ENCODE measurements around the gene GIMD1.

- TF ChIP-seq FOXA1 (IDR thresholded peaks at IDR 0.05) (no peak), TAF1 (conservative IDR thresholded peaks at IDR 0.05) (no peak), CTCF (IDR thresholded peaks at IDR 0.05; ENCODE audit: low read depth, low read length, missing input control) (no peak), JUND (IDR thresholded peaks at IDR 0.05) (no peak), HNF4A (conservative IDR thresholded peaks at IDR 0.05) (no peak), MAX (IDR thresholded peaks at IDR 0.05) (no peak), YY1 (IDR thresholded peaks at IDR 0.05) (no peak), REST (IDR thresholded peaks at IDR 0.05) (no peak), ZBTB33 (IDR thresholded peaks at IDR 0.05) (no peak)
Observed at GRCh38 chr4:106336618-106337017, 32.0 kb downstream of the GIMD1 start.
